Measurements from ENCODE around the gene SPAG9. TPM values are rescaled to one million over a fixed set of nuclear protein-coding genes. Genes with fewer than 3 reads are reported as not detected.

The SPAG9 gene
- total and polyA plus RNA-seq, 2 donors (not counting 1 experiment from before 2014, with no cell fraction given): 8.6 to 64.1 TPM

GRCh38 chr17:51135956-51136355 lies 15.3 kb upstream of the SPAG9 start:
- ATAC-seq (ENCODE audit: low read depth) (no peak), DNase-seq (no peak)
- H3K79me2 ChIP-seq (ENCODE audit: control insufficient read depth, insufficient read depth, low read length): no peaks in the 10 kb centered on the region
- no peak overlapping the region for H3K27ac ChIP-seq (ENCODE audit: low read length in 2 of 2)
- ChIA-PET POLR2A (no interaction called here), CTCF (no interaction called here)
- TF ChIP-seq, protein P1, sequence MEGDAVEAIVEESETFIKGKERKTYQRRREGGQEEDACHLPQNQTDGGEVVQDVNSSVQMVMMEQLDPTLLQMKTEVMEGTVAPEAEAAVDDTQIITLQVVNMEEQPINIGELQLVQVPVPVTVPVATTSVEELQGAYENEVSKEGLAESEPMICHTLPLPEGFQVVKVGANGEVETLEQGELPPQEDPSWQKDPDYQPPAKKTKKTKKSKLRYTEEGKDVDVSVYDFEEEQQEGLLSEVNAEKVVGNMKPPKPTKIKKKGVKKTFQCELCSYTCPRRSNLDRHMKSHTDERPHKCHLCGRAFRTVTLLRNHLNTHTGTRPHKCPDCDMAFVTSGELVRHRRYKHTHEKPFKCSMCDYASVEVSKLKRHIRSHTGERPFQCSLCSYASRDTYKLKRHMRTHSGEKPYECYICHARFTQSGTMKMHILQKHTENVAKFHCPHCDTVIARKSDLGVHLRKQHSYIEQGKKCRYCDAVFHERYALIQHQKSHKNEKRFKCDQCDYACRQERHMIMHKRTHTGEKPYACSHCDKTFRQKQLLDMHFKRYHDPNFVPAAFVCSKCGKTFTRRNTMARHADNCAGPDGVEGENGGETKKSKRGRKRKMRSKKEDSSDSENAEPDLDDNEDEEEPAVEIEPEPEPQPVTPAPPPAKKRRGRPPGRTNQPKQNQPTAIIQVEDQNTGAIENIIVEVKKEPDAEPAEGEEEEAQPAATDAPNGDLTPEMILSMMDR (IDR thresholded peaks at IDR 0.05): no peak
- no peak for TF ChIP-seq EZH2 (IDR thresholded peaks at IDR 0.05; ENCODE audit: borderline replicate concordance, insufficient read depth, low read depth, low read length, poor library complexity, severe bottlenecking)
- no peaks in the 10 kb centered on the region for H3K9me3 ChIP-seq (ENCODE audit: control extremely low read depth in 1 of 3, control insufficient read depth in 2 of 3, insufficient read depth in 1 of 3, low read length in 2 of 3)
- no peaks in the 10 kb centered on the region for H3K27me3 ChIP-seq (replicated peaks in 1 of 4; ENCODE audit: control extremely low read depth in 1 of 4, control insufficient read depth in 3 of 4, insufficient read depth in 4 of 4, low read length in 3 of 4)
- H3K9ac ChIP-seq (ENCODE audit: low read length): no peak overlapping the region
- H3K27me3 Mint-ChIP-seq: peaks cover 2% of the 10 kb centered on the region
- no peaks in the 10 kb centered on the region for H3K4me1 Mint-ChIP-seq
- no peak overlapping the region for H3K4me3 Mint-ChIP-seq
- no peak overlapping the region for H3K4me3 ChIP-seq (ENCODE audit: control extremely low read depth in 1 of 5, extremely low read depth in 1 of 5, insufficient read depth in 1 of 5, low read depth in 2 of 5, low read length in 4 of 5)
- no peaks in the 10 kb centered on the region for H3K4me1 ChIP-seq (ENCODE audit: control insufficient read depth in 2 of 2, insufficient read depth in 2 of 2, low read length in 2 of 2)
- no peaks in the 10 kb centered on the region for H3K36me3 ChIP-seq (replicated peaks in 1 of 2; ENCODE audit: control extremely low read depth in 1 of 2, control insufficient read depth in 1 of 2, extremely low read depth in 1 of 2, insufficient read depth in 2 of 2, low read length in 1 of 2)
- peaks cover 4% of the 10 kb centered on the region for H3K9me3 Mint-ChIP-seq (ENCODE audit: insufficient read depth)
- no peak overlapping the region for H3K27ac Mint-ChIP-seq
- intact Hi-C loops (cut with micrococcal nuclease): no loop called here
- no peak overlapping the region for H2AFZ ChIP-seq (ENCODE audit: insufficient read depth, low read depth, low read length, poor library complexity, severe bottlenecking)
- H4K20me1 ChIP-seq (ENCODE audit: control insufficient read depth, insufficient read depth, low read length, poor library complexity, severe bottlenecking): no peaks in the 10 kb centered on the region
- 96% methylated on average over 3 of the region's 3 CpGs for WGBS (ENCODE audit: insufficient coverage)
- H3K4me2 ChIP-seq (replicated peaks; ENCODE audit: low read depth, low read length, poor library complexity, severe bottlenecking): no peak overlapping the region

DNA sequence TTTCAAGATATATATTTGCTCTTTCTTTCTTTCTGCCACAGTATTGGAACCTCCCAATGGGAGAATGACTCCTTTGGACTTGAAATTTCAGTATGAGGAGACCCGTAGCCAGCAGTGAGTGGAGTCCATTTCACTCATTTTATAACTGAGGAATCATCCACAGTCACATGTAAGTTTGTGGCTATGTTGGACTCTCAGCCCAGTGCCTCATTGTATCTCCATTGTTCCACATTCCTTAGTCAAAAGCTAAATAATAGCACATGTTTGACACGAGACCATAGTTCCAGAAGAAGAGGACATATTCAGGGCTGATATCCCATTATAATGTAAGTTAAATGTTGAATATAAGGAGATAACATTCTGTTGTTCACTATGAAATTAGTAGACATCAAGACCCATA lies 12.7 kb upstream of the SPAG9 start:
- Mint-ChIP-seq H3K27ac (no peak overlapping the region), H3K9me3 (ENCODE audit: insufficient read depth) (peaks cover 4% of the 10 kb centered on the region), H3K27me3 (peaks cover 5% of the 10 kb centered on the region), H3K4me3 (no peak overlapping the region), H3K4me1 (no peaks in the 10 kb centered on the region)
- POLR2A ChIA-PET: no interaction called here
- no peak overlapping the region for H3K9ac ChIP-seq (ENCODE audit: low read length)
- H3K27me3 ChIP-seq (replicated peaks in 1 of 4; ENCODE audit: control extremely low read depth in 1 of 4, control insufficient read depth in 3 of 4, insufficient read depth in 4 of 4, low read length in 3 of 4): no peaks in the 10 kb centered on the region
- ATAC-seq (ENCODE audit: low read depth): no peak
- DNase-seq: no peak
- H3K27ac ChIP-seq (ENCODE audit: low read length in 2 of 2): no peak overlapping the region
- H3K4me1 ChIP-seq (ENCODE audit: control insufficient read depth in 2 of 2, insufficient read depth in 2 of 2, low read length in 2 of 2): no peaks in the 10 kb centered on the region
- no peaks in the 10 kb centered on the region for H3K36me3 ChIP-seq (replicated peaks in 1 of 2; ENCODE audit: control extremely low read depth in 1 of 2, control insufficient read depth in 1 of 2, extremely low read depth in 1 of 2, insufficient read depth in 2 of 2, low read length in 1 of 2)
- H3K4me3 ChIP-seq (ENCODE audit: control extremely low read depth in 1 of 5, extremely low read depth in 1 of 5, insufficient read depth in 1 of 5, low read depth in 2 of 5, low read length in 4 of 5): no peak overlapping the region
- intact Hi-C loops (cut with micrococcal nuclease): no loop called here
- H2AFZ ChIP-seq (ENCODE audit: insufficient read depth, low read depth, low read length, poor library complexity, severe bottlenecking): no peak overlapping the region
- H4K20me1 ChIP-seq (ENCODE audit: control insufficient read depth, insufficient read depth, low read length, poor library complexity, severe bottlenecking): no peaks in the 10 kb centered on the region
- CTCF ChIA-PET: no interaction called here
- no peak overlapping the region for H3K4me2 ChIP-seq (replicated peaks; ENCODE audit: low read depth, low read length, poor library complexity, severe bottlenecking)
- no CpG with 5 or more reads among the region's 2 CpGs for WGBS (ENCODE audit: insufficient coverage)
- H3K9me3 ChIP-seq (ENCODE audit: control extremely low read depth in 1 of 3, control insufficient read depth in 2 of 3, insufficient read depth in 1 of 3, low read length in 2 of 3): no peaks in the 10 kb centered on the region
- no peak for TF ChIP-seq EZH2 (IDR thresholded peaks at IDR 0.05; ENCODE audit: borderline replicate concordance, insufficient read depth, low read depth, low read length, poor library complexity, severe bottlenecking)
- TF ChIP-seq, protein P1 (IDR thresholded peaks at IDR 0.05): no peak
- no peaks in the 10 kb centered on the region for H3K79me2 ChIP-seq (ENCODE audit: control insufficient read depth, insufficient read depth, low read length)

Measured in B cell (primary cell).